Liver (tissue), 9 donors: ENCODE data around the gene SMOC1. TPM values are rescaled to one million over a fixed set of nuclear protein-coding genes. Genes with fewer than 3 reads are reported as not detected.

ENCODE experiments used
- DNase-seq: peaks from one replicate; pipeline ENCODE4 v3.0.0-alpha.2; 2017; ENCODE audit warnings: low spot score
- H3K27ac ChIP-seq, 2 donors: one replicate each; pipeline ENCODE4 v1.7.0; 2013; ENCODE audit warnings: inconsistent platforms in 2 of 2, low read length in 2 of 2, control low read depth in 1 of 2, low read depth in 1 of 2, mild to moderate bottlenecking in 1 of 2
- H3K27me3 ChIP-seq, 4 donors: one replicate each; pipeline versions ENCODE4 v1.6.1 to v1.7.0; 2013; ENCODE audit warnings: low read length in 3 of 4, inconsistent platforms in 1 of 4, mild to moderate bottlenecking in 1 of 4, moderate library complexity in 1 of 4; ENCODE audit not compliant: control insufficient read depth in 4 of 4, insufficient read depth in 4 of 4
- H3K36me3 ChIP-seq, 4 donors: one replicate each; pipeline versions ENCODE4 v1.6.1 to v1.7.0; 2013; ENCODE audit warnings: low read length in 3 of 4, mild to moderate bottlenecking in 3 of 4, low read depth in 1 of 4, moderate library complexity in 1 of 4; ENCODE audit not compliant: control insufficient read depth in 4 of 4, insufficient read depth in 3 of 4
- H3K4me1 ChIP-seq, 4 donors: one replicate each; pipeline versions ENCODE4 v1.6.1 to v1.7.0; 2013; ENCODE audit warnings: low read length in 3 of 4, mild to moderate bottlenecking in 3 of 4, moderate library complexity in 1 of 4; ENCODE audit not compliant: control insufficient read depth in 4 of 4, insufficient read depth in 4 of 4
- H3K4me3 ChIP-seq, 3 donors: one replicate each; pipeline versions ENCODE4 v1.6.1 to v1.7.0; 2013; ENCODE audit warnings: low read length in 3 of 3, control low read depth in 1 of 3, low read depth in 1 of 3, mild to moderate bottlenecking in 1 of 3
- H3K9ac ChIP-seq, 2 donors: one replicate each; pipeline ENCODE4 v1.7.0; 2013; ENCODE audit warnings: low read length in 2 of 2, mild to moderate bottlenecking in 2 of 2, moderate library complexity in 2 of 2, control low read depth in 1 of 2, low read depth in 1 of 2
- H3K9me3 ChIP-seq, 4 donors: one replicate each; pipeline versions ENCODE4 v1.6.1 to v1.7.0; 2013; ENCODE audit warnings: low read length in 3 of 4; ENCODE audit not compliant: control insufficient read depth in 4 of 4
- ATF3 ChIP-seq: IDR thresholded peaks from 2 replicates; pipeline ENCODE4 v1.6.1; 2016; ENCODE audit warnings: antibody characterized with exemption
- EGR1 ChIP-seq, 2 donors: IDR thresholded peaks; 2 replicates each; pipeline ENCODE4 v1.6.1; 2016 to 2018; ENCODE audit warnings: antibody characterized with exemption in 2 of 2, low read depth in 2 of 2
- FOXA1 ChIP-seq: IDR thresholded peaks from 2 replicates; pipeline ENCODE4 v1.6.1; 2016; ENCODE audit warnings: antibody characterized with exemption
- FOXA2 ChIP-seq: IDR thresholded peaks from 2 replicates; pipeline ENCODE4 v1.6.1; 2016; ENCODE audit warnings: antibody characterized with exemption
- GABPA ChIP-seq, 2 donors: IDR thresholded peaks in 1 of 2; conservative IDR thresholded peaks in 1 of 2; 2 replicates each; pipeline ENCODE4 v1.6.1; 2016; ENCODE audit warnings: antibody characterized with exemption in 2 of 2, mild to moderate bottlenecking in 1 of 2, moderate library complexity in 1 of 2
- HNF4A ChIP-seq, 2 donors: conservative IDR thresholded peaks; 2 replicates each; pipeline ENCODE4 v1.6.1; 2016; ENCODE audit warnings: antibody characterized with exemption in 2 of 2, mild to moderate bottlenecking in 2 of 2
- HNF4G ChIP-seq: IDR thresholded peaks from 2 replicates; pipeline ENCODE4 v1.6.1; 2016; ENCODE audit warnings: antibody characterized with exemption
- JUND ChIP-seq, 2 donors: IDR thresholded peaks; 2 replicates each; pipeline ENCODE4 v1.6.1; 2016; ENCODE audit warnings: antibody characterized with exemption in 2 of 2
- NR2F2 ChIP-seq: IDR thresholded peaks from 2 replicates; pipeline ENCODE4 v1.6.1; 2016; ENCODE audit warnings: antibody characterized with exemption
- RAD21 ChIP-seq, 2 donors: IDR thresholded peaks; 2 replicates each; pipeline ENCODE4 v1.6.1; 2016; ENCODE audit warnings: antibody characterized with exemption in 2 of 2, mild to moderate bottlenecking in 2 of 2
- REST ChIP-seq: IDR thresholded peaks from 2 replicates; pipeline ENCODE4 v1.6.1; 2016; ENCODE audit warnings: antibody characterized with exemption, mild to moderate bottlenecking
- RXRA ChIP-seq, 2 donors: IDR thresholded peaks; 2 replicates each; pipeline ENCODE4 v1.6.1; 2017 to 2018; ENCODE audit warnings: antibody characterized with exemption in 2 of 2, mild to moderate bottlenecking in 1 of 2
- SP1 ChIP-seq: IDR thresholded peaks from 2 replicates; pipeline ENCODE4 v1.6.1; 2018; ENCODE audit warnings: antibody characterized with exemption, mild to moderate bottlenecking
- TAF1 ChIP-seq: conservative IDR thresholded peaks from 2 replicates; pipeline ENCODE4 v1.6.1; 2016; ENCODE audit warnings: antibody characterized with exemption, mild to moderate bottlenecking
- YY1 ChIP-seq: IDR thresholded peaks from 2 replicates; pipeline ENCODE4 v1.6.1; 2016; ENCODE audit warnings: antibody characterized with exemption, mild to moderate bottlenecking
- ZBTB33 ChIP-seq: IDR thresholded peaks from 2 replicates; pipeline ENCODE4 v1.6.1; 2016; ENCODE audit warnings: antibody characterized with exemption
- WGBS: extraction: QIAGEN DNeasy Blood & Tissue Kit; methylation state at CpG from one replicate; pipeline ENCODE4 v1.1.7; 2013; 5-methylcytosine and 5-hydroxymethylcytosine counted together
- polyA plus RNA-seq, 2 donors: library from polyadenylated mRNA; stranded (reverse) in 1 of 2; unstranded in 1 of 2; fragments of 200-250 nt in 1 of 2; fragments of >200 nt in 1 of 2; fragmentation: Nextera tagmentation in 1 of 2; extraction: Ambion mirVana in 1 of 2; gene quantifications; one replicate each; pipeline versions ENCODE4 v1.2.1 to v1.2.3, GENCODE V29; 2013 to 2015
- total RNA-seq, 2 donors: library from RNA; depleted of rRNA; stranded (reverse); fragments of >200 nt; gene quantifications; one replicate each; pipeline ENCODE4 v1.2.3, GENCODE V29; 2014
- TF ChIP-seq, protein P1 (sequence below): fragments of 150-350 bp; IDR thresholded peaks from 2 replicates; pipeline ENCODE4 v1.5.1; 2017; ENCODE audit warnings: improper control_type of control experiment, low read depth, low read length; ENCODE audit not compliant: missing input control
- TF ChIP-seq, protein P2 (sequence below): IDR thresholded peaks from 2 replicates; pipeline ENCODE4 v1.6.1; 2016; ENCODE audit warnings: antibody characterized with exemption
- donor health status: healthy.
- donor health status: healthy.
- donor health status: healthy.
- donor health status: healthy.
- donor health status: healthy.

Gene SMOC1
- total and polyA plus RNA-seq, 4 donors, result 11.2 to 43.7 (median 27.4) TPM

- DNase-seq, result no peak
- WGBS, result 56% methylated on average over 1 of the region's 1 CpG
- Histone ChIP-seq H3K36me3 (peaks cover 0 to 4% (median 0%) of the 10 kb centered on the region in 4 donors), H3K4me1 (peaks cover 16 to 72% (median 50%) of the 10 kb centered on the region in 4 donors), H3K4me3 (no peak overlapping the region), H3K27ac (no peak overlapping the region), H3K27me3 (no peaks in the 10 kb centered on the region), H3K9ac (no peak overlapping the region), H3K9me3 (peaks cover 0 to 8% (median 1%) of the 10 kb centered on the region in 4 donors)
- TF ChIP-seq RXRA (IDR thresholded peaks at IDR 0.05) (no peak), JUND (IDR thresholded peaks at IDR 0.05) (no peak), ZBTB33 (no peak), HNF4A (conservative IDR thresholded peaks at IDR 0.05) (no peak), FOXA1 (no peak), HNF4G (no peak), SP1 (no peak), FOXA2 (no peak), EGR1 (IDR thresholded peaks at IDR 0.05; ENCODE audit: low read depth in 2 of 2) (no peak), NR2F2 (no peak), YY1 (no peak), ATF3 (no peak), RAD21 (IDR thresholded peaks at IDR 0.05) (no peak), GABPA (IDR thresholded peaks at IDR 0.05 in 1 of 2, conservative IDR thresholded peaks at IDR 0.05 in 1 of 2) (no peak), TAF1 (no peak), REST (no peak)
- TF ChIP-seq, protein P1, sequence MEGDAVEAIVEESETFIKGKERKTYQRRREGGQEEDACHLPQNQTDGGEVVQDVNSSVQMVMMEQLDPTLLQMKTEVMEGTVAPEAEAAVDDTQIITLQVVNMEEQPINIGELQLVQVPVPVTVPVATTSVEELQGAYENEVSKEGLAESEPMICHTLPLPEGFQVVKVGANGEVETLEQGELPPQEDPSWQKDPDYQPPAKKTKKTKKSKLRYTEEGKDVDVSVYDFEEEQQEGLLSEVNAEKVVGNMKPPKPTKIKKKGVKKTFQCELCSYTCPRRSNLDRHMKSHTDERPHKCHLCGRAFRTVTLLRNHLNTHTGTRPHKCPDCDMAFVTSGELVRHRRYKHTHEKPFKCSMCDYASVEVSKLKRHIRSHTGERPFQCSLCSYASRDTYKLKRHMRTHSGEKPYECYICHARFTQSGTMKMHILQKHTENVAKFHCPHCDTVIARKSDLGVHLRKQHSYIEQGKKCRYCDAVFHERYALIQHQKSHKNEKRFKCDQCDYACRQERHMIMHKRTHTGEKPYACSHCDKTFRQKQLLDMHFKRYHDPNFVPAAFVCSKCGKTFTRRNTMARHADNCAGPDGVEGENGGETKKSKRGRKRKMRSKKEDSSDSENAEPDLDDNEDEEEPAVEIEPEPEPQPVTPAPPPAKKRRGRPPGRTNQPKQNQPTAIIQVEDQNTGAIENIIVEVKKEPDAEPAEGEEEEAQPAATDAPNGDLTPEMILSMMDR, result no peak
- TF ChIP-seq, protein P2, sequence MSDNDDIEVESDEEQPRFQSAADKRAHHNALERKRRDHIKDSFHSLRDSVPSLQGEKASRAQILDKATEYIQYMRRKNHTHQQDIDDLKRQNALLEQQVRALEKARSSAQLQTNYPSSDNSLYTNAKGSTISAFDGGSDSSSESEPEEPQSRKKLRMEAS, result no peak
Measured at GRCh38 chr14:69945347-69945746, 66.1 kb downstream of the SMOC1 start.
